ENCODE measurements around the gene SLC35F4.

The SLC35F4 gene

DNA sequence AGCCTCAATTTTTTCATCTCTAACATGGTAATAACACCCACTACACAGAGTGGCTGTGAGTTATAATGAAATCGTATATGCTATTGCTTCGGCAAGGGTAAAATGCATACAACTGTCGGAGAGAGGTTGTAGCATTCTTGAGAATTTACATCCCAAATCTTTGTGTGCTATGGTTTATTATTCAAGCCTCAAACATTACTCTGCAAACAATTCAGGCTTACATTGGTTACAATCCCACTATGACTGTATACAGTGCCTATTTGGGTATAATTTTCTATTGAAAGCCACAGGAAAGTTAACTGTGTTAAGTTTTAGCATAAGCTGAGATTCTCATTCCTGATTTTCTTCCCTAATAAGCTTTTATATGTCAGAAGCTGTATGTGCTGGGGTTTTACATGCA lies 20.6 kb downstream of the SLC35F4 start:
- TF ChIP-seq CTCF (IDR thresholded peaks at IDR 0.05; ENCODE audit: insufficient read depth, low read length) (no peak), SPI1 (IDR thresholded peaks at IDR 0.05; ENCODE audit: borderline replicate concordance, low read depth) (no peak), POLR2AphosphoS5 (IDR thresholded peaks at IDR 0.05; ENCODE audit: low read depth) (no peak), REST (IDR thresholded peaks at IDR 0.05; ENCODE audit: insufficient replicate concordance, low read depth) (no peak), GABPA (IDR thresholded peaks at IDR 0.05; ENCODE audit: low read depth) (no peak)
- DNase-seq (ENCODE audit: low read depth in 1 of 2, low spot score in 1 of 2), result no peak
- no peaks in the 10 kb centered on the region for H3K27me3 ChIP-seq (ENCODE audit: insufficient read depth, poor library complexity, severe bottlenecking)
- no peak overlapping the region for H3K4me3 ChIP-seq (replicated peaks; ENCODE audit: insufficient read depth, low read length)
- H3K27ac ChIP-seq (replicated peaks), result no peak overlapping the region

GRCh38 chr14:57837267-57837666 lies 28.6 kb downstream of the SLC35F4 start:
- H3K27ac ChIP-seq (replicated peaks), result no peak overlapping the region
- no peak for TF ChIP-seq POLR2AphosphoS5 (IDR thresholded peaks at IDR 0.05; ENCODE audit: low read depth)
- TF ChIP-seq GABPA (IDR thresholded peaks at IDR 0.05; ENCODE audit: low read depth), result no peak
- peaks cover 2% of the 10 kb centered on the region for H3K27me3 ChIP-seq (ENCODE audit: insufficient read depth, poor library complexity, severe bottlenecking)
- DNase-seq (ENCODE audit: low read depth in 1 of 2, low spot score in 1 of 2), result no peak
- no peak overlapping the region for H3K4me3 ChIP-seq (replicated peaks; ENCODE audit: insufficient read depth, low read length)

DNA sequence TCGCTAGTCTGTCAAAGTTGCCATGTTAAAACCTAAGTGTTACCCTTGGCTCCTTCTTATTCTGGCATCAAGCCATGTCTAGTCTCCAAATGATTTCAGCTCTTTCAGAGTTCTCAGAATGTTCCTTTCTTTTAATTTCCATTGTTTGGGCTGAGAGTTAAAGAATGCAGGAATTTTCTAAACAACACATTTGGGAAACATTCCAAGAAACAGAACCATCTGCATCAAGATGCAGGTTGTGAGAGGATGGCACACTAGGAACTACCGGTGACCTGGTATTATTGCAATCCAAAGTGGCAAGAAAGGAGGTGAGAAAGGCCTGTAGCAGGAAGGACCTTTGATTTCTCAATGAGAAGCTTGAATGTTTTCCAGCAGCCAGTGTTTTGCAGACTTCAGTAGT lies 30.1 kb downstream of the SLC35F4 start:
- Histone ChIP-seq H3K27me3 (ENCODE audit: insufficient read depth, poor library complexity, severe bottlenecking) (peaks cover 2% of the 10 kb centered on the region), H3K4me3 (replicated peaks; ENCODE audit: insufficient read depth, low read length) (no peak overlapping the region), H3K27ac (replicated peaks) (no peak overlapping the region)
- no peak for DNase-seq (ENCODE audit: low read depth in 1 of 2, low spot score in 1 of 2)
- TF ChIP-seq SPI1 (IDR thresholded peaks at IDR 0.05; ENCODE audit: borderline replicate concordance, low read depth), result no peak
- no peak for TF ChIP-seq POLR2AphosphoS5 (IDR thresholded peaks at IDR 0.05; ENCODE audit: low read depth)
- TF ChIP-seq CTCF (IDR thresholded peaks at IDR 0.05; ENCODE audit: insufficient read depth, low read length), result no peak
- TF ChIP-seq REST (IDR thresholded peaks at IDR 0.05; ENCODE audit: insufficient replicate concordance, low read depth), result no peak
- TF ChIP-seq GABPA (IDR thresholded peaks at IDR 0.05; ENCODE audit: low read depth), result no peak

GRCh38 chr14:57834961-57835360 lies 30.9 kb downstream of the SLC35F4 start:
- Histone ChIP-seq H3K4me3 (replicated peaks; ENCODE audit: insufficient read depth, low read length) (no peak overlapping the region), H3K27me3 (ENCODE audit: insufficient read depth, poor library complexity, severe bottlenecking) (peaks cover 2% of the 10 kb centered on the region), H3K27ac (replicated peaks) (no peak overlapping the region)
- TF ChIP-seq POLR2AphosphoS5 (IDR thresholded peaks at IDR 0.05; ENCODE audit: low read depth) (no peak), GABPA (IDR thresholded peaks at IDR 0.05; ENCODE audit: low read depth) (no peak), SPI1 (IDR thresholded peaks at IDR 0.05; ENCODE audit: borderline replicate concordance, low read depth) (no peak), CTCF (IDR thresholded peaks at IDR 0.05; ENCODE audit: insufficient read depth, low read length) (no peak), REST (IDR thresholded peaks at IDR 0.05; ENCODE audit: insufficient replicate concordance, low read depth) (no peak)
- DNase-seq (ENCODE audit: low read depth in 1 of 2, low spot score in 1 of 2), result no peak
